Osteoblast (primary cell): ENCODE measurements around the gene SLC6A6. TPM values are rescaled to one million over a fixed set of nuclear protein-coding genes. Genes with fewer than 3 reads are reported as not detected.

Experiments
- DNase-seq: peaks from one replicate; pipeline ENCODE4 v3.0.0; 2011; ENCODE audit warnings: low spot score, mixed read lengths; ENCODE audit not compliant: insufficient read length; ENCODE audit errors: missing footprints
- H2AFZ ChIP-seq: 2 replicates; pipeline ENCODE4 v1.6.0; 2011; ENCODE audit warnings: mild to moderate bottlenecking, low read length
- H3K27ac ChIP-seq: 2 replicates; pipeline ENCODE4 v1.5.1; 2011; ENCODE audit warnings: mild to moderate bottlenecking, low read depth, low read length, moderate library complexity
- H3K27me3 ChIP-seq: 2 replicates; pipeline ENCODE4 v1.6.0; 2012; ENCODE audit warnings: mild to moderate bottlenecking, control low read depth, inconsistent platforms, low read length, moderate library complexity; ENCODE audit not compliant: insufficient read depth
- H3K36me3 ChIP-seq: 2 replicates; pipeline ENCODE4 v1.5.1; 2011; ENCODE audit warnings: mild to moderate bottlenecking, low read length, control low read depth, moderate library complexity; ENCODE audit not compliant: insufficient read depth
- H3K4me1 ChIP-seq: 2 replicates; pipeline ENCODE4 v1.5.1; 2011; ENCODE audit warnings: mild to moderate bottlenecking, low read length, control low read depth, moderate library complexity; ENCODE audit not compliant: insufficient read depth
- H3K4me2 ChIP-seq: 2 replicates; pipeline ENCODE4 v1.6.0; 2011; ENCODE audit warnings: mild to moderate bottlenecking, low read length; ENCODE audit not compliant: insufficient read depth
- H3K4me3 ChIP-seq: fragments of 200-600 bp; sonication (generic); 3 replicates; pipeline ENCODE4 v1.5.1; 2012; ENCODE audit warnings: mild to moderate bottlenecking, low read length, inconsistent platforms; ENCODE audit not compliant: insufficient read depth
- H3K79me2 ChIP-seq: 2 replicates; pipeline ENCODE4 v1.6.0; 2012; ENCODE audit warnings: mild to moderate bottlenecking, low read length, control low read depth, inconsistent platforms; ENCODE audit not compliant: insufficient read depth
- H3K9me3 ChIP-seq: 2 replicates; pipeline ENCODE4 v1.5.1; 2011; ENCODE audit warnings: low read depth, low read length, control low read depth
- H4K20me1 ChIP-seq: 2 replicates; pipeline ENCODE4 v1.6.0; 2012; ENCODE audit warnings: mild to moderate bottlenecking, low read length, control low read depth; ENCODE audit not compliant: insufficient read depth
- total RNA-seq: library from RNA; depleted of rRNA; stranded (reverse); fragments of >200 nt; gene quantifications from 2 replicates; pipeline ENCODE4 v1.2.3, GENCODE V29; 2012
- TF ChIP-seq, protein P1 (sequence below): IDR thresholded peaks from 2 replicates; pipeline ENCODE4 v1.5.1; 2011; ENCODE audit warnings: mild to moderate bottlenecking, low read depth, low read length, moderate library complexity; ENCODE audit errors: extremely low read depth

Gene SLC6A6
- total RNA-seq, 1 donor = 86.5 TPM

DNA sequence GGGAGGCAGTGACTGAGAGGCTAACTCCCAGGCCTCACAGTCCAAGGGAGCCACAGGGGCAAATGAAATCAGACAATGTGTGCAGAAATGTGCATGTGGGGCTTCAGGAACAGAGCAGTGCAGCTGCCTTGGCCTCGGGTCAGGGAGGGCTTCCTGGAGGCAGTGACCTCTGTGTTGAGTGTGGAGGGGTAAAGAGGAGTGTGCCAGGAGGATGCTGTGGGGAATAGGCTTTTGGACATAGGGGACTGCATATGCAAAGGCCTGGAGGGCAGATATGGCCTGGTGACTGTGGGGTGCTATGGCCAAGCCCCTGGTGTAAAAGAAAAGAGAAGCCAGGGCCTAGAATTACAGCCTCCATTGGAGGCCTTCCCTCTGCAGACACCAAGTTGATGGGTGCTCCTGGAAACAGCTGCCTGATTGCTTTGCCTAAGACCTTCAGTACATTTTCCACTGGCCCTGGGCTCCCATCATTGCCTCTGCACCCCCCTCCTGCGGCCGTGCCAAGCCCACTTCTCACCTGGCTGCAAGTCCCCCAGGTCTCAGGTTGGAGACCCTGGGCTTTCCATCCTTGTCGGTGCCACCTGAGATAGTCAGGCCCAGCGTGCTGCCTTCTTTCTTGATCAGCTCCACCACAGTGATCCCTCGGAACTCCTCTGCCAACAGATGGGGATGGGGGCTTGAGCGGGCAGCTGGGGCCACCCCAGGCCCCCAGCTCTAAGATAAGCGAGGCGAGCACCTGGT is 122.7 kb downstream of the SLC6A6 start:
- Histone ChIP-seq H3K79me2 (no peaks in the 10 kb centered on the region), H3K9me3 (no peaks in the 10 kb centered on the region), H3K27me3 (peaks cover 9% of the 10 kb centered on the region), H3K4me3 (peak overlapping the region; percentile 47), H3K27ac (no peak overlapping the region), H3K4me2 (no peak overlapping the region), H3K36me3 (no peaks in the 10 kb centered on the region), H2AFZ (peak overlapping the region; percentile 89), H3K4me1 (peaks cover 4% of the 10 kb centered on the region), H4K20me1 (no peaks in the 10 kb centered on the region)
- TF ChIP-seq, protein P1, sequence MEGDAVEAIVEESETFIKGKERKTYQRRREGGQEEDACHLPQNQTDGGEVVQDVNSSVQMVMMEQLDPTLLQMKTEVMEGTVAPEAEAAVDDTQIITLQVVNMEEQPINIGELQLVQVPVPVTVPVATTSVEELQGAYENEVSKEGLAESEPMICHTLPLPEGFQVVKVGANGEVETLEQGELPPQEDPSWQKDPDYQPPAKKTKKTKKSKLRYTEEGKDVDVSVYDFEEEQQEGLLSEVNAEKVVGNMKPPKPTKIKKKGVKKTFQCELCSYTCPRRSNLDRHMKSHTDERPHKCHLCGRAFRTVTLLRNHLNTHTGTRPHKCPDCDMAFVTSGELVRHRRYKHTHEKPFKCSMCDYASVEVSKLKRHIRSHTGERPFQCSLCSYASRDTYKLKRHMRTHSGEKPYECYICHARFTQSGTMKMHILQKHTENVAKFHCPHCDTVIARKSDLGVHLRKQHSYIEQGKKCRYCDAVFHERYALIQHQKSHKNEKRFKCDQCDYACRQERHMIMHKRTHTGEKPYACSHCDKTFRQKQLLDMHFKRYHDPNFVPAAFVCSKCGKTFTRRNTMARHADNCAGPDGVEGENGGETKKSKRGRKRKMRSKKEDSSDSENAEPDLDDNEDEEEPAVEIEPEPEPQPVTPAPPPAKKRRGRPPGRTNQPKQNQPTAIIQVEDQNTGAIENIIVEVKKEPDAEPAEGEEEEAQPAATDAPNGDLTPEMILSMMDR = no peak
- no peak for DNase-seq

DNA sequence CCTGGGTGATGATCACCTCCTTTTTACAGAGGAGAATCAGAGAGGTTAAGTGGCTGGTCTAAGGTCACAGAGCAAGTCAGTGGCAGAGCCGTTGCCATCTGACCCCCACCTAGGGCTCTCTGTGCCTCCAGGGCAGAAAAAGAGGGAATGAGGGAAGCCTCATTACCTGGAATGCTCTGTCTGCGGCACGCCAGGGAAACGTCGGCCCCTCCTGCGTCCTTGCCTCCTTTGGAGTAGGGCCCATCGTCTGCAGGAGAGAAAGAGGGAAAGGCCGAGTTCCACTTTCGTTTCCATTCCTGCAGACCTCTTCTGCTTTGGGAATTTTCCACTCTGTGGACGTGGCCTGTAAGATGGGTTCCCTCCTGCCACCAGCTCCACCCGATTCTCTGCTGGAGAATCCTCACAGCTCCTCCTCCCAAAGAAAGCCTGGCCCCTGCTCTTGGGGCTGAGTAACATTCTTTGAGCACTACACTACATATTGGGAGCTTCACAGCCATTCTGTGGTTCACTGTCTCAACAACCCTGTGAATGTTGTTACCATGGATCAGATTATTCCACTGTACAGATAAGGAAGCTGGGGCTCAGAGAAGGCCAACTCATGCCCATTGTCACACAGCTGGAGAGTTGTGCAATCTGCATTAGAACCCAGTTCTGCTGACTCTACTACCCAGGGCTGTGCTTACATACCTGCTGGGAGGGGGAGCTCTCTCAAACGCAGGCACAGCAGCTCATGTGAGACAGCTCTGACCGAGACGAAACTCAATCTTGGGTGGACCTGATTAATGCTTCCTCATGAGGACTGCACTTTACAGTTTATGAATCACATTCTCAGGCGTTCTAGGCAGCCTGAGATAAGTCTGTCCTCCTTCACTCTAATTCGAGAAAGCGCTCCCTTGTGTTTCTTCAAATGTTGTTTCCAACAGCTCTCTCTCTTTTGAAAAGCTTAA is 123.6 kb downstream of the SLC6A6 start:
- Histone ChIP-seq H3K4me3 (peak overlapping the region; percentile 47), H4K20me1 (no peaks in the 10 kb centered on the region), H3K27me3 (peaks cover 11% of the 10 kb centered on the region), H3K4me2 (peak overlapping the region; percentile 66), H3K79me2 (no peaks in the 10 kb centered on the region), H3K36me3 (no peaks in the 10 kb centered on the region), H3K27ac (no peak overlapping the region), H3K9me3 (no peaks in the 10 kb centered on the region), H2AFZ (peak overlapping the region; percentile 89), H3K4me1 (peaks cover 4% of the 10 kb centered on the region)
- TF ChIP-seq, protein P1 = no peak
- DNase-seq = peak; percentile 97

DNA sequence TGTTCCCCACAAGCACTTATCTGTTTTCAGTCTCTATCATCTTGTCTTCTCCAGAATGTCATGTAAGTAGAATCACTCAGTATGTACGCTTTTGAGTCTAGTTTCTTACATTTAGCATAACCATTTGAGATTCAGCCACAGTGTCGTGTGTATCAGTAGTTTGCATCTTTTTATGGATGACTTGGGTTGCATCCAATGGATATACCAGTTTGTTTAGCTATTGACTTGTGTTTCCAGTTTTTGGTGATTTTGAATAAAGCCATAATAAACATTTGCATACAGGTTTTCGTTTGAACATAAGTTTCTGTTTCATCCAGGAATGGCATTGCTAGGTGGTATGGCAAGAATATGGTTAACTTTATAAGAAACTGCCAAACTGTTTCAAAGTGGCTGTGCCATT is 125.7 kb downstream of the SLC6A6 start:
- Histone ChIP-seq H2AFZ (no peak overlapping the region), H3K27ac (no peak overlapping the region), H3K4me3 (no peak overlapping the region), H3K36me3 (no peaks in the 10 kb centered on the region), H3K9me3 (no peaks in the 10 kb centered on the region), H3K27me3 (peaks cover 11% of the 10 kb centered on the region), H3K79me2 (no peaks in the 10 kb centered on the region), H3K4me2 (no peak overlapping the region), H4K20me1 (no peaks in the 10 kb centered on the region), H3K4me1 (peaks cover 4% of the 10 kb centered on the region)
- DNase-seq = no peak
- TF ChIP-seq, protein P1 = no peak

DNA sequence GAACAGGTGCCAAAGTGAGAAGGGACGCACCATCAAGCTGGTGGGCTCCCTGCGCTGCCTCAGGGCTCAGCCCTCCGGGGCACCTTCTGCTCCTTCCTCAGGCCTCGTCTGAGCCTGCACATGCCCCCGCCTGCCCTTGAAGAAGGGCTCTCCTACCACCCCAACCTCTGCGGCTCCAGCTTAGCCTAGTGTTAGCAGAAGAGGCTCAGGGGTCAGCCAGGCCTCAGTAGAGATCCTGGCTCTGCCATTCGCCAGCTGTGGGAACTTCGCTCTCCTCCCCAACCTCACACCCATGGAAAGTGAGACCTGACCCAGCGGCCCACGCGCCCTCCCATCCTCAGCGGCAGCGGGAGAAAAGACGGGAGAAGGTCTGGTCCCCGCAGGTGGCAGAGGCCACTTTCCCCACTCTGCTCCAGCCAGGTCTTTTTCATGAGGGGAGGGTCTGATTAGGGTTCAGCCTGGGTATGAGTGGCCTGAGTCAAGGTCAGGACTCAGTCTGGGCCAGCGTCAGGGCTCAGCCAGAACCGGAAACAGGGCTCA is 129.5 kb downstream of the SLC6A6 start:
- TF ChIP-seq, protein P1 = no peak
- H3K4me2 ChIP-seq = no peak overlapping the region
- no peak overlapping the region for H3K27ac ChIP-seq
- H3K4me1 ChIP-seq = no peaks in the 10 kb centered on the region
- no peak overlapping the region for H2AFZ ChIP-seq
- no peaks in the 10 kb centered on the region for H3K9me3 ChIP-seq
- H3K4me3 ChIP-seq = no peak overlapping the region
- no peaks in the 10 kb centered on the region for H3K36me3 ChIP-seq
- no peaks in the 10 kb centered on the region for H4K20me1 ChIP-seq
- peak; percentile 17 for DNase-seq
- H3K27me3 ChIP-seq = peaks cover 26% of the 10 kb centered on the region
- H3K79me2 ChIP-seq = no peaks in the 10 kb centered on the region
